Measurements from ENCODE around the gene OR5A2. TPM values are rescaled to one million over a fixed set of nuclear protein-coding genes. Genes with fewer than 3 reads are reported as not detected.
"Not testable (repeated sequence)": the region's sequence is repeated elsewhere in the genome, so short reads cannot be mapped to it uniquely, and the experiment has no call there.

The OR5A2 gene
- total and polyA plus RNA-seq, 10 donors = not detected

DNA sequence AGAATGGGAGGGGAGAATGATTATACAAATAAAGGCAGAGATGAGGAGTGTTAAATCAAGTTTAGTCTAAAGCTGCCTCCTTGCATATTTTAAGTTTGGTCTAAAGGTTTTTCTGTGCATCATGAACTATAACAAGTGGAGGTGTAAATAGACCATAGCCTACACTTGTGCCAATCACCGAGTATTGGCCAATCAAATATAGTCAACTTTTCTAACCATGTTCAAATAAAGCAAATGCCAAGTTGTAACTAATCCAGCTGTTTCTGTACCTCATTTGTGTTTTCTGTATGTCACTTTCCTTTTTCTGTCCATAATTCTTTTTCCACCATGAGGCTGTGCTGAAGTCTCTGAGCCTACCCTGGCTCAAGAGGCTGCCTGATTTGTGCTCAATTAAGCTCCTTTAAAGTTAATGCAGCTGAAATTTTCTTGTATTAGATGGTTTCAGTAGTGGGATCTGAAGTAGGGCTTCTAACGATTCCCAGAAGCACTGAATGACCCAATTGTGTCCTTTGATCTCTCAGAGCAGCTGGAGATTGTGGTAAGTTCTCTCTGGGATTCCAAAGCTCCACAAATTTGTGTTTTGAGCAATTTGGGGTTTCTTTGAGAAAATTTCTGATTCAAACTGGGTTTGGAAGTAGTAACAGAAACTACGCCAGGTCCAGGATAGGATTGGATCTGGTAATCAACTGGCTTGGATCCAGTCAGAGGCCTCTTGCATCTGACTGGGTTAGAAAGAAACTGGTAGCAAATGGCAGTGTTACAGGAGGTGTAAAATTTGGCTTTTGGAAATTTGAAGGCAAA lies 25.6 kb downstream of the OR5A2 start:
- TF ChIP-seq, protein P1, sequence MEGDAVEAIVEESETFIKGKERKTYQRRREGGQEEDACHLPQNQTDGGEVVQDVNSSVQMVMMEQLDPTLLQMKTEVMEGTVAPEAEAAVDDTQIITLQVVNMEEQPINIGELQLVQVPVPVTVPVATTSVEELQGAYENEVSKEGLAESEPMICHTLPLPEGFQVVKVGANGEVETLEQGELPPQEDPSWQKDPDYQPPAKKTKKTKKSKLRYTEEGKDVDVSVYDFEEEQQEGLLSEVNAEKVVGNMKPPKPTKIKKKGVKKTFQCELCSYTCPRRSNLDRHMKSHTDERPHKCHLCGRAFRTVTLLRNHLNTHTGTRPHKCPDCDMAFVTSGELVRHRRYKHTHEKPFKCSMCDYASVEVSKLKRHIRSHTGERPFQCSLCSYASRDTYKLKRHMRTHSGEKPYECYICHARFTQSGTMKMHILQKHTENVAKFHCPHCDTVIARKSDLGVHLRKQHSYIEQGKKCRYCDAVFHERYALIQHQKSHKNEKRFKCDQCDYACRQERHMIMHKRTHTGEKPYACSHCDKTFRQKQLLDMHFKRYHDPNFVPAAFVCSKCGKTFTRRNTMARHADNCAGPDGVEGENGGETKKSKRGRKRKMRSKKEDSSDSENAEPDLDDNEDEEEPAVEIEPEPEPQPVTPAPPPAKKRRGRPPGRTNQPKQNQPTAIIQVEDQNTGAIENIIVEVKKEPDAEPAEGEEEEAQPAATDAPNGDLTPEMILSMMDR (IDR thresholded peaks at IDR 0.05 in 8 of 11, conservative IDR thresholded peaks at IDR 0.05 in 3 of 11) = no peak
- TF ChIP-seq POLR2A (IDR thresholded peaks at IDR 0.05) = no peak
- TF ChIP-seq POLR2AphosphoS5 (IDR thresholded peaks at IDR 0.05) = no peak
- Histone ChIP-seq H3K27ac (no peak overlapping the region), H3K9me3 (peaks cover 0 to 30% (median 25%) of the 10 kb centered on the region in 8 donors), H3K27me3 (replicated peaks in 1 of 7) (no peaks in the 10 kb centered on the region), H3K36me3 (no peaks in the 10 kb centered on the region), H3K4me3 (no peak overlapping the region), H3K4me1 (no peaks in the 10 kb centered on the region)
- intact Hi-C loops (cut with DNase I; ENCODE audit: low total_unique reads) = no loop called here
- DNase-seq = no peak
- WGBS, 5 donors = 82 to 90% (median 85%) methylated on average over 3 of the region's 3 CpGs

DNA sequence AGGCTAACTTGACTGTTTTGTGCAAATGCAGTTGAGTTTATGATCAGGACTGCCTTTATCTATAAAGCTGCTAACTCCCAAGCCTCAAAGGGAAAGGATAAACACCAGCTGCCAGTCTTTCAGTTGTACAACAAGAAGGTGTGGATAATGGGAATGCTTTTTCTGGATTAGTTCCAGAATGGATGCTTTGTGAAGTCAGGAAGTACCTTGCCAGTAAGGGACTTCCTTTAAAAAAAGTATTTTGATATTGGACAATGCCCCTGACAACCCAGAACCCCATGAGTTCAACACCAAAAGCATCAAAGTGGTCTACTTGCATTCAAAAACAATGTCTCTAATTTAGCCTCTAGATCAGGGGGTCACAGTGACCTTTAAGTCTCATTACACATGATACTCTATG lies 32.0 kb downstream of the OR5A2 start:
- no peaks in the 10 kb centered on the region for H3K4me1 ChIP-seq
- no peak for DNase-seq
- H3K9me3 ChIP-seq = no peaks in the 10 kb centered on the region
- H3K4me3 ChIP-seq = no peak overlapping the region
- intact Hi-C loops (cut with DNase I; ENCODE audit: low total_unique reads) = no loop called here
- H3K27me3 ChIP-seq (replicated peaks in 1 of 7) = no peaks in the 10 kb centered on the region
- H3K27ac ChIP-seq = no peak overlapping the region
- H3K36me3 ChIP-seq = no peaks in the 10 kb centered on the region
- TF ChIP-seq, protein P1 (IDR thresholded peaks at IDR 0.05 in 8 of 11, conservative IDR thresholded peaks at IDR 0.05 in 3 of 11) = no peak
- TF ChIP-seq POLR2A (IDR thresholded peaks at IDR 0.05) (no peak), POLR2AphosphoS5 (IDR thresholded peaks at IDR 0.05) (no peak)

DNA sequence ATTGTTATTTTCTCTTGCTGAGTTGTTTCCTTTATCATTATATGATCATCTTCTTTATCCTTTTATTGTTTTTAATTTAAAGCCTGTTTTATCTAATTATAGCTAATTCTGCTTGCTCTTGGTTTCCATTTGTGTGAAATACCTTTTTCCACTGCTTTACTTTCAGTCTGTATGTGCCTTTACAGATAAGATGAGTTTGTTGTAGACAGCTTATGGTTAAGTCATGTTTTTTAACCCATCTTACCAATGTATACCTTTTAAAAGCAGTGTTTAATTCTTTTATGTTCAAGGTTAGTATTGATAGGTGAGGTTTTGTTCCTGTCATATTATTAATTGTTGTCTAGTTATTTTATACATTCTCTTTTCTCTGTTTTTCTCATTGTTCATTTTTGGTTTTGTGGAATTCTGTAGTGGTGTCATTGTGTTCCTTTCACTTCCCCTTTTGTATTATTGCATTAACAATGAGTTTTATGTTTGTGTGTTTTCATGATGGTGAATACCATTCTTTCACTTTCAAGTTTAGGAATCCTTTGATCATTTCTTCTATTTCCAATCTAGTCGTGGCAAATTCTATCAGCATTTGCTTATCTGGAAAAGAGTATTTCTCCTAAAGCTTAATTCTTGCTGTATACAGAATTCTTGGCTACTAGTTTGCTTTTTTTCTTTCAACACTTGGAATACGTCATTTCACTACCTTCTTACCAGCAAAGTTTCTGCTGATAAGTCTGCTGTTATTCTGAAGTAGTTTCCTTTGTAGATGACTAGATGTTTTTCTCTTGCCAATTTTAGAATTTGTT lies 45.8 kb downstream of the OR5A2 start:
- Histone ChIP-seq H3K4me3 (peak overlapping the region in 1 of 8 donors; percentile 28), H3K27ac (peak overlapping the region in 4 of 8 donors; percentile 13 to 55 (median 48)), H3K36me3 (no peaks in the 10 kb centered on the region), H3K4me1 (peaks cover 0 to 11% (median 0%) of the 10 kb centered on the region in 6 donors), H3K27me3 (replicated peaks in 1 of 7) (no peaks in the 10 kb centered on the region), H3K9me3 (peaks cover 0 to 16% (median 10%) of the 10 kb centered on the region in 8 donors)
- TF ChIP-seq POLR2A (IDR thresholded peaks at IDR 0.05) (no peak), POLR2AphosphoS5 (IDR thresholded peaks at IDR 0.05) (no peak)
- TF ChIP-seq, protein P1 (IDR thresholded peaks at IDR 0.05 in 8 of 11, conservative IDR thresholded peaks at IDR 0.05 in 3 of 11) = no peak
- no peak for DNase-seq
- 41 to 58% (median 53%) methylated on average over 2 of the region's 2 CpGs for WGBS, 5 donors
- intact Hi-C loops (cut with DNase I; ENCODE audit: low total_unique reads) = no loop called here

DNA sequence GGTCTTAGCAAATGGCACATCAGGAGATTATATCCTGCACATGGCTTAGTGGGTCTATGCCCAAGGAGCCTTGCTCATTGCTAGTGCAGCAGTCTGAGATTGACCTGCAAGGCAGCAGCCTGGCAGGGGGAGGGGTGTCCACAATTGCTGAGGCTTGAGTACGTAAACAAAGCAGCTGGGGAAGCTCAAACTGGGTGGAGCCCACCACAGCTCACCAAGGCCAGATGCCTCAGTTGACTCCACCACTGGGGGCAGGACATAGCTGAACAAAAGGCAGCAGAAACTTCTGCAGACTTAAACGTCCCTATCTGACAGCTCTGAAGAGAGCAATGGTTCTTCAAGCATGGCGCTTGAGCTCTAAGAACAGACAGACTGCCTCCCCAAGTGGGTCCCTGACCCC lies 53.9 kb downstream of the OR5A2 start:
- WGBS, 5 donors = 19 to 60% (median 37%) methylated on average over 1 to 3 of the region's 3 CpGs
- H3K4me3 ChIP-seq; H3K36me3 ChIP-seq; H3K27me3 ChIP-seq (replicated peaks in 1 of 7); H3K27ac ChIP-seq; intact Hi-C loops (cut with DNase I; ENCODE audit: low total_unique reads): not testable (repeated sequence)
- Histone ChIP-seq H3K9me3 (peaks cover 0 to 37% (median 18%) of the 10 kb centered on the region in 8 donors), H3K4me1 (peaks cover 0 to 17% (median 6%) of the 10 kb centered on the region in 6 donors)
- peak; percentile 54 for DNase-seq
